Osteoblast (primary cell): ENCODE data around the gene MIP. TPM values are rescaled to one million over a fixed set of nuclear protein-coding genes. Genes with fewer than 3 reads are reported as not detected.
"Not testable (repeated sequence)": the region's sequence is repeated elsewhere in the genome, so short reads cannot be mapped to it uniquely, and the experiment has no call there.

Experiments used
- DNase-seq: peaks from one replicate; pipeline ENCODE4 v3.0.0; 2011; ENCODE audit warnings: low spot score, mixed read lengths; ENCODE audit not compliant: insufficient read length; ENCODE audit errors: missing footprints
- H2AFZ ChIP-seq: 2 replicates; pipeline ENCODE4 v1.6.0; 2011; ENCODE audit warnings: mild to moderate bottlenecking, low read length
- H3K27ac ChIP-seq: 2 replicates; pipeline ENCODE4 v1.5.1; 2011; ENCODE audit warnings: mild to moderate bottlenecking, low read depth, low read length, moderate library complexity
- H3K27me3 ChIP-seq: 2 replicates; pipeline ENCODE4 v1.6.0; 2012; ENCODE audit warnings: mild to moderate bottlenecking, control low read depth, inconsistent platforms, low read length, moderate library complexity; ENCODE audit not compliant: insufficient read depth
- H3K36me3 ChIP-seq: 2 replicates; pipeline ENCODE4 v1.5.1; 2011; ENCODE audit warnings: mild to moderate bottlenecking, low read length, control low read depth, moderate library complexity; ENCODE audit not compliant: insufficient read depth
- H3K4me1 ChIP-seq: 2 replicates; pipeline ENCODE4 v1.5.1; 2011; ENCODE audit warnings: mild to moderate bottlenecking, low read length, control low read depth, moderate library complexity; ENCODE audit not compliant: insufficient read depth
- H3K4me2 ChIP-seq: 2 replicates; pipeline ENCODE4 v1.6.0; 2011; ENCODE audit warnings: mild to moderate bottlenecking, low read length; ENCODE audit not compliant: insufficient read depth
- H3K4me3 ChIP-seq: fragments of 200-600 bp; sonication (generic); 3 replicates; pipeline ENCODE4 v1.5.1; 2012; ENCODE audit warnings: mild to moderate bottlenecking, low read length, inconsistent platforms; ENCODE audit not compliant: insufficient read depth
- H3K79me2 ChIP-seq: 2 replicates; pipeline ENCODE4 v1.6.0; 2012; ENCODE audit warnings: mild to moderate bottlenecking, low read length, control low read depth, inconsistent platforms; ENCODE audit not compliant: insufficient read depth
- H3K9me3 ChIP-seq: 2 replicates; pipeline ENCODE4 v1.5.1; 2011; ENCODE audit warnings: low read depth, low read length, control low read depth
- H4K20me1 ChIP-seq: 2 replicates; pipeline ENCODE4 v1.6.0; 2012; ENCODE audit warnings: mild to moderate bottlenecking, low read length, control low read depth; ENCODE audit not compliant: insufficient read depth
- total RNA-seq: library from RNA; depleted of rRNA; stranded (reverse); fragments of >200 nt; gene quantifications from 2 replicates; pipeline ENCODE4 v1.2.3, GENCODE V29; 2012
- TF ChIP-seq, protein P1 (sequence below): IDR thresholded peaks from 2 replicates; pipeline ENCODE4 v1.5.1; 2011; ENCODE audit warnings: mild to moderate bottlenecking, low read depth, low read length, moderate library complexity; ENCODE audit errors: extremely low read depth

Gene MIP
- total RNA-seq, 1 donor: not detected

DNA sequence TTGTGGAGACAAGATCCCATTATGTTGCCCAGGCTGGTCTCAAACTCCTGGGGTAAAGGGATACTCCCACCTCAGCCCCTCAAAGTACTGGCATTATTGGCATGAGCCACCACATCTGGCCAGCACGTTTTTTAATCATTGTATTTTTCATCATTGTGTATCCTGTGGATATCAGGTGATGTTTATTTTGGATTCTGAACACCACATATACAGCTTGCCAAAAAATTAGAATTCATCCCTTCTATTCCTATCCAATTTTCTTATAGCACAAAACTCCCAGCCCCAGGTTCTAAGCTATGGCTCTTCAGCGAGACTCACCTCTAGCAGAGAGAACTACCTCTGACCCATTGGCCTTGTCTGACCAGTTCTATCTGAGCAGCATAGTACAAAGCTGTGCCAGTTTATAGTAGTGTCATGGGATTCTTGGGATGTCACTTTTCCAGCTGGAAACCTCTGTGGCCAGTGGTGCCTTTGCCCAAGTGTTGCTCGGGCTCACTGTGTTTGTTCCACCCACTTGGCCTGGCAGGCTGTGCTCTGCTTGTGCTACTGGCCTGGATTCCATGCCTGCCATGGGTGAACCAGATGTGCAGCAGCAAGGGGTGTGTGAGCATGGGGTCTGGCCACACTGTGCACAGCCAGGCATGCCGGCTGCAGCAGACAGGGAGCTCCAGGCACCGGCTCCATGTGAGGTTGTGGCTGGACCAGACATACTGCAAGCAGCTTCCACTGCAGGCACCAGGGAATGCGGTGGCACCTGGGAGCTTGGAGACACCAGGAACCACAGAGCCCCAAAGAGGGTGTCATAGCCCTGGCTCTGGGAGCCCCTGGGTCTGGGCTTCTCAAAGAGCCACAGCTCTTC lies 42.4 kb downstream of the MIP start:
- no peak for DNase-seq
- no peaks in the 10 kb centered on the region for H3K9me3 ChIP-seq

GRCh38 chr12:56410768-56411167 lies 43.7 kb downstream of the MIP start:
- no peak overlapping the region for H3K27ac ChIP-seq
- TF ChIP-seq, protein P1, sequence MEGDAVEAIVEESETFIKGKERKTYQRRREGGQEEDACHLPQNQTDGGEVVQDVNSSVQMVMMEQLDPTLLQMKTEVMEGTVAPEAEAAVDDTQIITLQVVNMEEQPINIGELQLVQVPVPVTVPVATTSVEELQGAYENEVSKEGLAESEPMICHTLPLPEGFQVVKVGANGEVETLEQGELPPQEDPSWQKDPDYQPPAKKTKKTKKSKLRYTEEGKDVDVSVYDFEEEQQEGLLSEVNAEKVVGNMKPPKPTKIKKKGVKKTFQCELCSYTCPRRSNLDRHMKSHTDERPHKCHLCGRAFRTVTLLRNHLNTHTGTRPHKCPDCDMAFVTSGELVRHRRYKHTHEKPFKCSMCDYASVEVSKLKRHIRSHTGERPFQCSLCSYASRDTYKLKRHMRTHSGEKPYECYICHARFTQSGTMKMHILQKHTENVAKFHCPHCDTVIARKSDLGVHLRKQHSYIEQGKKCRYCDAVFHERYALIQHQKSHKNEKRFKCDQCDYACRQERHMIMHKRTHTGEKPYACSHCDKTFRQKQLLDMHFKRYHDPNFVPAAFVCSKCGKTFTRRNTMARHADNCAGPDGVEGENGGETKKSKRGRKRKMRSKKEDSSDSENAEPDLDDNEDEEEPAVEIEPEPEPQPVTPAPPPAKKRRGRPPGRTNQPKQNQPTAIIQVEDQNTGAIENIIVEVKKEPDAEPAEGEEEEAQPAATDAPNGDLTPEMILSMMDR: no peak

More for the DNA sequence above, 42.4 kb downstream of the MIP start:
- Histone ChIP-seq H3K27ac (no peak overlapping the region), H3K36me3 (no peaks in the 10 kb centered on the region), H3K4me2 (no peak overlapping the region), H2AFZ (no peak overlapping the region), H3K27me3 (no peaks in the 10 kb centered on the region), H3K4me1 (no peaks in the 10 kb centered on the region), H4K20me1 (no peaks in the 10 kb centered on the region), H3K79me2 (no peaks in the 10 kb centered on the region), H3K4me3 (no peak overlapping the region)
- TF ChIP-seq, protein P1: no peak

GRCh38 chr12:56408799-56409417 lies 45.5 kb downstream of the MIP start:
- H2AFZ ChIP-seq: no peak overlapping the region

More at GRCh38 chr12:56410768-56411167, 43.7 kb downstream of the MIP start:
- H2AFZ ChIP-seq: no peak overlapping the region
- H4K20me1 ChIP-seq: no peaks in the 10 kb centered on the region
- no peaks in the 10 kb centered on the region for H3K9me3 ChIP-seq
- no peaks in the 10 kb centered on the region for H3K36me3 ChIP-seq
- H3K27me3 ChIP-seq: no peaks in the 10 kb centered on the region
- no peaks in the 10 kb centered on the region for H3K79me2 ChIP-seq
- no peak overlapping the region for H3K4me3 ChIP-seq
- H3K4me2 ChIP-seq: no peak overlapping the region
- no peaks in the 10 kb centered on the region for H3K4me1 ChIP-seq
- DNase-seq: no peak

GRCh38 chr12:56404227-56404626 lies 50.2 kb downstream of the MIP start:
- not testable (repeated sequence) for H3K9me3 ChIP-seq, DNase-seq, H3K4me1 ChIP-seq, H2AFZ ChIP-seq, H3K27me3 ChIP-seq, H3K4me2 ChIP-seq, H3K27ac ChIP-seq, H3K36me3 ChIP-seq, H4K20me1 ChIP-seq, H3K79me2 ChIP-seq, H3K4me3 ChIP-seq

More at GRCh38 chr12:56408799-56409417, 45.5 kb downstream of the MIP start:
- TF ChIP-seq, protein P1: no peak
- no peaks in the 10 kb centered on the region for H3K4me1 ChIP-seq
- no peaks in the 10 kb centered on the region for H3K36me3 ChIP-seq
- H3K27me3 ChIP-seq: no peaks in the 10 kb centered on the region
- H3K4me3 ChIP-seq: no peak overlapping the region
- no peaks in the 10 kb centered on the region for H4K20me1 ChIP-seq
- no peak overlapping the region for H3K27ac ChIP-seq
- DNase-seq: no peak
- no peaks in the 10 kb centered on the region for H3K9me3 ChIP-seq
- H3K79me2 ChIP-seq: no peaks in the 10 kb centered on the region
- no peak overlapping the region for H3K4me2 ChIP-seq

DNA sequence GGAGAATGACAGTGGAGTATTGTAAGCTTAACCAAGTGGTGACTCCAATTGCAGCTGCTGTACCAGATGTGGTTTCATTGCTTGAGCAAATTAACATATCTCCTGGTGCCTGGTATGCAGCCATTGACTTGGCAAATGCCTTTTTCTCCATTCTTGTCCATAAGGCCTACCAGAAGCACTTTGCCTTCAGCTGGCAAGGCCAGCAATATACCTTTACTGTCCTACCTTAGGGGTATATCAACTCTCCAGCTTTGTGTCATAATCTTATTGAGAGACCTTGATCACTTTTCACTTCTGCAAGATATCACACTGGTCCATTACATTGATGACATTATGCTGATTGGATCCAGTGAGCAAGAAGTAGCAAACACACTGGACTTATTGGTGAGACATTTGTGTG lies 52.8 kb downstream of the MIP start:
- not testable (repeated sequence) for H4K20me1 ChIP-seq, H3K4me1 ChIP-seq, H3K9me3 ChIP-seq, H3K36me3 ChIP-seq, H3K79me2 ChIP-seq, H3K27me3 ChIP-seq, DNase-seq, H3K4me2 ChIP-seq, H2AFZ ChIP-seq, H3K27ac ChIP-seq, H3K4me3 ChIP-seq

- H3K4me2 ChIP-seq, H3K36me3 ChIP-seq, H3K9me3 ChIP-seq: not testable (repeated sequence)
Measured at GRCh38 chr12:56401125-56401524, 53.3 kb downstream of the MIP start.

More at GRCh38 chr12:56401125-56401524, 53.3 kb downstream of the MIP start:
- not testable (repeated sequence) for H3K4me1 ChIP-seq, H3K27me3 ChIP-seq, H2AFZ ChIP-seq, H3K4me3 ChIP-seq, H4K20me1 ChIP-seq, H3K79me2 ChIP-seq, DNase-seq, H3K27ac ChIP-seq
